HG02840 (cell line): ENCODE results near the gene GRB14.
"Not testable (repeated sequence)": the region's sequence is repeated elsewhere in the genome, so short reads cannot be mapped to it uniquely, and the experiment has no call there.

Experiments used
- ATAC-seq: cut with Tn5 transposase; IDR thresholded peaks from one replicate; pipeline ENCODE4 v1.9.1; 2021; ENCODE audit warnings: mild to moderate bottlenecking, moderate library complexity, moderate number of reproducible peaks; ENCODE audit not compliant: unreplicated experiment, low FRiP score

Gene GRB14

GRCh38 chr2:164504253-164504652 lies 117.0 kb downstream of the GRB14 start:
- ATAC-seq = no peak

- ATAC-seq = no peak
Observed at GRCh38 chr2:164498836-164499235, 122.4 kb downstream of the GRB14 start.

- no peak for ATAC-seq
Observed at GRCh38 chr2:164496881-164497280, 124.4 kb downstream of the GRB14 start.

GRCh38 chr2:164496421-164496820 lies 124.9 kb downstream of the GRB14 start:
- no peak for ATAC-seq

- no peak for ATAC-seq
Observed at GRCh38 chr2:164495491-164496223, 125.6 kb downstream of the GRB14 start.

GRCh38 chr2:164485541-164485940 lies 135.7 kb downstream of the GRB14 start:
- no peak for ATAC-seq

GRCh38 chr2:164479460-164479859 lies 141.8 kb downstream of the GRB14 start:
- ATAC-seq = no peak

- ATAC-seq = no peak
Observed at GRCh38 chr2:164478205-164478604, 143.1 kb downstream of the GRB14 start.

GRCh38 chr2:164474873-164475272 lies 146.4 kb downstream of the GRB14 start:
- no peak for ATAC-seq

- ATAC-seq = no peak
Observed at GRCh38 chr2:164473021-164473420, 148.3 kb downstream of the GRB14 start.

GRCh38 chr2:164465047-164465446 lies 156.2 kb downstream of the GRB14 start:
- ATAC-seq = not testable (repeated sequence)

GRCh38 chr2:164464376-164464775 lies 156.9 kb downstream of the GRB14 start:
- ATAC-seq = no peak

GRCh38 chr2:164458792-164459191 lies 162.5 kb downstream of the GRB14 start:
- no peak for ATAC-seq

- ATAC-seq = no peak
Observed at GRCh38 chr2:164457271-164457670, 164.0 kb downstream of the GRB14 start.

GRCh38 chr2:164456619-164457018 lies 164.7 kb downstream of the GRB14 start:
- ATAC-seq = no peak

- no peak for ATAC-seq
Observed at GRCh38 chr2:164453656-164454305, 167.5 kb downstream of the GRB14 start.

GRCh38 chr2:164450278-164450677 lies 171.0 kb downstream of the GRB14 start:
- no peak for ATAC-seq

GRCh38 chr2:164449706-164450105 lies 171.6 kb downstream of the GRB14 start:
- ATAC-seq = no peak

- no peak for ATAC-seq
Observed at GRCh38 chr2:164447660-164448059, 173.6 kb downstream of the GRB14 start.
